ENCODE results near the gene CLSTN1.
A peak's percentile ranks its signal among the peaks of the same experiment; 100 is the strongest.
"Not testable (repeated sequence)": the region's sequence is repeated elsewhere in the genome, so short reads cannot be mapped to it uniquely, and the experiment has no call there.

CLSTN1 gene

DNA sequence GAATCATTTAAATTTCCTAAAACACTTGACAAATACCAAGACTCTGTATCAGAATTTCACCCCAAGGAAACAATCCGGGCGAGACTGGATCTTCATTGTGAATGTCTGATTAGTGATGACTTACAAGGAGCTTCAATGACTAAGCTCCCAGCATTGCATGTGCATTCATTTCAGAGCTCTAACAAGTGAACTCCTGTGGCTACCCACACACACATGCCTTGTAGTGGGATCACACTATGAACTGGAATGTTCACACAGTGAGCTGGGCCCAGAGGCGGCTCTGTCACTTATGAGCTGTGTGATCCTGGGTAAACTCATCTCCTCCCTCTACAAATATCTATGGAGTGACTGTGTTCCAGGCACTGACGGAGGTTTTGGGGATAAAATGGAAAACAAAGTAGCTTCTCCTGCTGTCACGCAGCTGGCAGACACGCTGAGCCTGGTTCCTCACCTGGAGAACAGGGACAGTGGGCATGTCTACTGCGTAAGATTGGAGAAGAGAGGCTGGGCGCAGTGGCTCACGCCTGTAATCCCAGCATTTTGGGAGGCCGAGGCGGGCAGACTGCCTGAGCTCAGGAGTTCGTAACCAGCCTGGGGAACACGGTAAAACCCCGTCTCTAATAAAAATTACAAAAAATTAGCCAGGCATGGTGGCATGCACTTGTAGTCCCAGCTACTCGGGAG is 56.9 kb downstream of the CLSTN1 start:
- H3K27me3 ChIP-seq (ENCODE audit: insufficient read depth, poor library complexity, severe bottlenecking) = no peaks in the 10 kb centered on the region
- DNase-seq (ENCODE audit: low spot score) = peak; percentile 91
- H3K4me3 ChIP-seq (ENCODE audit: severe bottlenecking) = no peak overlapping the region
- H3K4me1 ChIP-seq (ENCODE audit: insufficient read depth, poor library complexity, severe bottlenecking) = peaks cover 27% of the 10 kb centered on the region
- no peaks in the 10 kb centered on the region for H3K9me3 ChIP-seq (ENCODE audit: severe bottlenecking)
- peaks cover 17% of the 10 kb centered on the region for H3K36me3 ChIP-seq (ENCODE audit: low read depth)
- peak; percentile 94 for ATAC-seq (ENCODE audit: low read depth)
- H3K27ac ChIP-seq (ENCODE audit: poor library complexity, severe bottlenecking) = peak overlapping the region; percentile 99
- TF ChIP-seq CTCF (IDR thresholded peaks at IDR 0.05; ENCODE audit: poor library complexity, severe bottlenecking) = no peak

GRCh38 chr1:9764550-9764949 is 59.2 kb downstream of the CLSTN1 start:
- Histone ChIP-seq H3K9me3 (ENCODE audit: severe bottlenecking) (no peaks in the 10 kb centered on the region), H3K27ac (ENCODE audit: poor library complexity, severe bottlenecking) (peak overlapping the region; percentile 99), H3K4me3 (ENCODE audit: severe bottlenecking) (no peak overlapping the region), H3K27me3 (ENCODE audit: insufficient read depth, poor library complexity, severe bottlenecking) (no peaks in the 10 kb centered on the region), H3K36me3 (ENCODE audit: low read depth) (peaks cover 26% of the 10 kb centered on the region), H3K4me1 (ENCODE audit: insufficient read depth, poor library complexity, severe bottlenecking) (peaks cover 27% of the 10 kb centered on the region)
- no peak for DNase-seq (ENCODE audit: low spot score)
- ATAC-seq (ENCODE audit: low read depth) = no peak
- no peak for TF ChIP-seq CTCF (IDR thresholded peaks at IDR 0.05; ENCODE audit: poor library complexity, severe bottlenecking)

- no peak overlapping the region for H3K4me3 ChIP-seq (ENCODE audit: severe bottlenecking)
- peaks cover 33% of the 10 kb centered on the region for H3K4me1 ChIP-seq (ENCODE audit: insufficient read depth, poor library complexity, severe bottlenecking)
- peaks cover 26% of the 10 kb centered on the region for H3K36me3 ChIP-seq (ENCODE audit: low read depth)
- H3K27ac ChIP-seq (ENCODE audit: poor library complexity, severe bottlenecking) = peak overlapping the region; percentile 99
- no peaks in the 10 kb centered on the region for H3K9me3 ChIP-seq (ENCODE audit: severe bottlenecking)
- TF ChIP-seq CTCF (IDR thresholded peaks at IDR 0.05; ENCODE audit: poor library complexity, severe bottlenecking) = no peak
- no peaks in the 10 kb centered on the region for H3K27me3 ChIP-seq (ENCODE audit: insufficient read depth, poor library complexity, severe bottlenecking)
- ATAC-seq (ENCODE audit: low read depth) (no peak), DNase-seq (ENCODE audit: low spot score) (no peak)
These were observed 59.9 kb downstream of the CLSTN1 start for GRCh38 chr1:9763914-9764313.

GRCh38 chr1:9762446-9762845 is 61.3 kb downstream of the CLSTN1 start:
- H3K4me3 ChIP-seq (ENCODE audit: severe bottlenecking); H3K9me3 ChIP-seq (ENCODE audit: severe bottlenecking); H3K27me3 ChIP-seq (ENCODE audit: insufficient read depth, poor library complexity, severe bottlenecking); H3K27ac ChIP-seq (ENCODE audit: poor library complexity, severe bottlenecking); DNase-seq (ENCODE audit: low spot score); ATAC-seq (ENCODE audit: low read depth): not testable (repeated sequence)
- peaks cover 35% of the 10 kb centered on the region for H3K4me1 ChIP-seq (ENCODE audit: insufficient read depth, poor library complexity, severe bottlenecking)
- peaks cover 21% of the 10 kb centered on the region for H3K36me3 ChIP-seq (ENCODE audit: low read depth)

DNA sequence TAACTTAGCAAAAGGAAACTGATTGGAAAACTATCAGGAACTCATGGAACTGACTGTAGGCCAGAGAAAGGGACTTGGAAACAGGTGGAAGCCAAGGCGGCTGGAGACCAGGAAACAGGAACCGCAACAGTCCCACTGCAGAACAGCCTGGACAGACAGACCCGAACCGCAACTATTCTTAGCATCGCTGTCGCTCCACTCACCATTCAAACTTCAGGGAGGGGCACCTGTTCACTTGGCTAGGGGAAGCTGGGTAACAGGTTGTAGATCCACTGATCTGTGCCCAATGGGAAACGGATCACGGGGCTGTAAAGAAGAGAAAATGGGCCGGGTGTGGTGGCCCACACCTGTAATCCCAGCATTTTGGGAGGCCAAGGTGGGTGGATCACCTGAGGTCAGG is 61.9 kb downstream of the CLSTN1 start:
- Histone ChIP-seq H3K27ac (ENCODE audit: poor library complexity, severe bottlenecking) (no peak overlapping the region), H3K9me3 (ENCODE audit: severe bottlenecking) (no peaks in the 10 kb centered on the region), H3K27me3 (ENCODE audit: insufficient read depth, poor library complexity, severe bottlenecking) (no peaks in the 10 kb centered on the region), H3K4me3 (ENCODE audit: severe bottlenecking) (no peak overlapping the region), H3K4me1 (ENCODE audit: insufficient read depth, poor library complexity, severe bottlenecking) (peaks cover 29% of the 10 kb centered on the region), H3K36me3 (ENCODE audit: low read depth) (peaks cover 21% of the 10 kb centered on the region)
- DNase-seq (ENCODE audit: low spot score) (no peak), ATAC-seq (ENCODE audit: low read depth) (no peak)
- no peak for TF ChIP-seq CTCF (IDR thresholded peaks at IDR 0.05; ENCODE audit: poor library complexity, severe bottlenecking)
